ENCODE data around the gene PGPEP1.

The PGPEP1 gene

DNA sequence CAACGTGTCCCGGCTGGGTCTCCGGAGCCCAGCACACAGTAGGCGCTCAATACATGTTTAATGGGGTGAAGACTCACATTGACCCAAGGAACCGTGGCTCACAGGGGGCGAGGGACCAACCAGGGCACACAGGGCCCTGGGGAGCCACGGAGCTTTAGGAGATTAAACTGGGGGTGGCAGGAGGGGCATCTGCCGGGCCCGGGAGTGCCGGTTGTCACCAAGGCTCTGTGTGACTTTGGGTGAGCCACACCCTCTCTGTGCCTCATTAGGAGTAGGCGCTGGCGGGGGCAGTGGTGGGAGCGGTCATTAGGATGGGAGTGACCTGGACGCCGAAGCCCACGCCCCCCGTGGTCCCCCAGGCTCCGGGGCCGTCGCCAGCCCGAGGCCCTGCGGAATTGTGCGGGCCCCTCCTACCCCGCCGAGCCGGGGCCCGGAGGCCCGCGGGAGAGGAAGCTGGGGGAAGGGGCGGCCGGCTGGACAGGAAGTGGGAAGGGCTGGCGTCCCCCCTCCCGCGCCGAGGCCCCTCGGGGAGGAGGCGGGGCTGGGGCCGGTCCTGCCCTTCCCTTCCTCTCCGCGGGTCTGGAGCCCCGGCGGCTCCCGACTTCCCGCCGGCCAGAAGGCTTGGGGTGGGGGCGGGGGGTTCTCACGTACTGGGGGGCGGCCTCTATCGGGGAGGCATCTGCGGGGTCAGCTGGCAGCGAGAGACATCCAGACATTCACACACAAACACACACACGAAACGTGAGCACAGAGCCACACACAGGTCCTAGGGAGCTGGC lies 77.0 kb downstream of the PGPEP1 start:
- DNase-seq (ENCODE audit: low read depth, low spot score), result no peak

DNA sequence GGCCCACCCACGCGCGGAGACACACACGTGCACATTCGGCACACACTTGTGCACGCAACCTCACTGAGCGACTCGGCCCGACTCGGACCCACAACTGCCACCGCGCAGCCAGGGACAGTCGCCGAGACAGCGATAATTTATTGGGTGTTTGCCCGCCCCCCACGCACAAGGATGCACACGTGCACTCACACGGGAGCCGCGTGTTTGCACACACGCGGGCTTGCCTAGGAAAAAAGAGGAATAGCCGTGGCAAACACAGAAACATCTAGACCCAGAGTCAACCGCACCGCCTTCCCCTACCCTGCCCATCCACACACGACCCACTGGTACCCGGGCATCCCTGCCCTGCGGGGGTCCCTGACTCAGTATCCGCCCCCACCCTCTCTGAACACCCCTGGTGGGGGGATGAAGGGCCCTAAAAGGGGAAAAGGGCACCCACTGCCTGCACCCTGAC lies 77.7 kb downstream of the PGPEP1 start:
- no peak for DNase-seq (ENCODE audit: low read depth, low spot score)

DNA sequence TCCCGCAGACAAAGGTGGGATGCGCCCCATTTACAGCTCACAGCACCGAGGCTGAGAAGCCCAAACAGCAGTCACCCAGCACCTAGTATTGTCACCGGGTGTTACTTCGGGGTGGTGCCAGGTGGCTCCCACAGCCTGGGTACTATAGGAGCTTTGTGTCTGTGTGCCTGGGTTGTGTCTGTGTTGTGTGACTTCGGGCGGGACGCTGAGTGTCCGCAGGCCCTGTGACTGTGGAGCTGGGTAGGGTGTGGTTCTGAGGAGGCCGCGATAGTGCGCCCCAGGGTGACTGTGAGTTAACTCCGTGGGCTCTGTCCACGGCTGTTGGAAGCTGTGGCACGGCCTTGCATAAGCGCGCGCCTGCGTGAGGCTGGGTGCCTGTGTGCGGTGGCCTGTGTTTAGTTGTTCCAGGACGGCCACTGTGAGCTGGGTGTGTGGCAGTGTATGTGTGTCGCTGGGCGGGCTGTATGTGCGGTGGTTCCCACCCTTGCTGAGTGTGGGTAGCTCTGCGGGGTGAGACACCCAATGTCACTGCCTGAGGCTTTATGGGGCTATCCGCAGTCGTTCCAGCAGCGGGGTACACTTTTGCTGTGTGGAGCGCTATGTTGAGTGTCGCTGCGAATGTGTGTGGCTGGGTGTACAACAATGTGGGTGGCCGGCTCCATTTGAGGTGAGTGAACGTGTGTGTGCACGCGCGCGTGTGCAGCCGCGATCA lies 78.2 kb downstream of the PGPEP1 start:
- DNase-seq (ENCODE audit: low read depth, low spot score), result no peak

DNA sequence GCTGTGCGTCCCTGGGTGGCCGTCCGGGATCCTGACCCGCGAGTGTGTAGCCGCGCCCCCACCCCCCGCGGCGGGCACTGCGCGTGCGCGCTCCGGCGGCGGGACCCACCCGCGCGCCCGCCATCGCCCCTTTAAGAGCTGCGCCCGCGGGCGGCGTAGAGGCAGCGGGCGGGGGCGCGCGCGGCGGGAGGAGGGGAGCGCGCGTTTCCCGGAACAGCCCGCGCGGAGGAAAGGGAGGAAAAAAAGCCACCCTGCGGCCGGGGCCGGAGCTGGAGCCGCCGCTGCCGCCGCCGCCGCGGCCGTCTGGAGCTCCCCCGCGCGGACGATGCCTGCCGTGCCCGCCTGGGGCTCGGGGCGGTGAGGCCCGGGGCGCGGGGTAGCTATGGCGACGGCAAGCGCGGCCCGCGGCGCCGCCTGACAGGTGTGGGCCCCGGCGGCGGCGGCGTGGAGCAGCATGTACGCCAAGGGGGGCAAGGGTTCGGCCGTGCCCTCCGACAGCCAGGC lies 78.8 kb downstream of the PGPEP1 start, which contains the start of gene SSBP4:
SSBP4 (plus strand) TSS at position 204 of the 504 bp plus-strand sequence; CDS start at position 455, 251 bp downstream.
- no peak for DNase-seq (ENCODE audit: low read depth, low spot score)
